GM23338 (cell line): ENCODE data around the gene BMP10. TPM values are rescaled to one million over a fixed set of nuclear protein-coding genes. Genes with fewer than 3 reads are reported as not detected.

Source experiments
- ATAC-seq: fragments of 200-7000 bp; cut with Tn5 transposase; 3 replicates; pipeline ENCODE4 v1.9.1; 2020
- DNase-seq: peaks from one replicate; pipeline ENCODE4 v3.0.0-alpha.2; 2015; ENCODE audit warnings: low spot score
- H2AFZ ChIP-seq: fragments of 200-600 bp; sonication (generic); 2 replicates; pipeline ENCODE4 v1.8.0; 2016; ENCODE audit warnings: antibody characterized with exemption, mild to moderate bottlenecking, moderate library complexity
- H3F3A ChIP-seq: fragments of 200-600 bp; sonication (generic); replicated peaks from 2 replicates; pipeline ENCODE4 v1.8.0; 2017; ENCODE audit warnings: antibody characterized with exemption, mixed run types, low read depth
- H3K27ac ChIP-seq: fragments of 200-600 bp; sonication (generic); 2 replicates; pipeline ENCODE4 v1.6.1; 2016; ENCODE audit warnings: low read depth
- H3K27me3 ChIP-seq: fragments of 200-600 bp; sonication (generic); 2 replicates; pipeline ENCODE4 v1.8.0; 2016; ENCODE audit warnings: mild to moderate bottlenecking, mixed run types, moderate library complexity; ENCODE audit not compliant: insufficient read depth
- H3K36me3 ChIP-seq: fragments of 200-600 bp; sonication (generic); 2 replicates; pipeline ENCODE4 v1.8.0; 2016; ENCODE audit warnings: mild to moderate bottlenecking; ENCODE audit not compliant: insufficient read depth
- H3K4me1 ChIP-seq: fragments of 200-600 bp; sonication (generic); 2 replicates; pipeline ENCODE4 v1.8.0; 2016; ENCODE audit warnings: mild to moderate bottlenecking, moderate library complexity; ENCODE audit not compliant: insufficient read depth
- H3K4me2 ChIP-seq: fragments of 200-600 bp; sonication (generic); 2 replicates; pipeline ENCODE4 v1.7.1; 2017; ENCODE audit warnings: mixed run types
- H3K4me3 ChIP-seq: fragments of 200-600 bp; sonication (generic); 2 replicates; pipeline ENCODE4 v1.6.1; 2016; ENCODE audit warnings: mixed run types
- H3K79me2 ChIP-seq: fragments of 200-600 bp; sonication (generic); replicated peaks from 2 replicates; pipeline ENCODE4 v1.8.0; 2017; ENCODE audit warnings: mild to moderate bottlenecking; ENCODE audit not compliant: insufficient read depth
- H3K9me2 ChIP-seq: fragments of 200-600 bp; sonication (generic); 2 replicates; pipeline ENCODE4 v1.8.0; 2017; ENCODE audit not compliant: insufficient read depth
- H4K20me1 ChIP-seq: fragments of 200-600 bp; sonication (generic); replicated peaks from 2 replicates; pipeline ENCODE4 v1.8.0; 2017; ENCODE audit warnings: mild to moderate bottlenecking; ENCODE audit not compliant: insufficient read depth
- H3K27ac Mint-ChIP-seq: 2 replicates; pipeline ENCODE4 v1.8.0; 2020; ENCODE audit warnings: inconsistent platforms, mild to moderate bottlenecking, moderate library complexity, mixed read lengths
- H3K27me3 Mint-ChIP-seq: 3 replicates; pipeline ENCODE4 v1.8.0; 2022; ENCODE audit warnings: low read depth, mild to moderate bottlenecking, moderate library complexity, mixed read lengths, inconsistent platforms; ENCODE audit not compliant: insufficient read depth, poor library complexity
- H3K36me3 Mint-ChIP-seq: 3 replicates; pipeline ENCODE4 v1.8.0; 2021; ENCODE audit warnings: low read depth, mild to moderate bottlenecking, inconsistent platforms, moderate library complexity, mixed read lengths
- H3K4me1 Mint-ChIP-seq: 3 replicates; pipeline ENCODE4 v1.8.0; 2020; ENCODE audit warnings: mild to moderate bottlenecking, inconsistent platforms, mixed read lengths
- H3K4me3 Mint-ChIP-seq: 3 replicates; pipeline ENCODE4 v1.8.0; 2021; ENCODE audit warnings: moderate library complexity, mild to moderate bottlenecking, inconsistent platforms, mixed read lengths
- H3K9me3 Mint-ChIP-seq: 3 replicates; pipeline ENCODE4 v1.8.0; 2020; ENCODE audit warnings: moderate library complexity, mild to moderate bottlenecking, inconsistent platforms, mixed read lengths
- CREB1 ChIP-seq: fragments of 250-450 bp; sonication (Bioruptor Pico); IDR thresholded peaks from 2 replicates; pipeline ENCODE4 v1.5.0; 2020; ENCODE audit warnings: low read depth, mild to moderate bottlenecking, moderate library complexity
- EZH2phosphoT487 ChIP-seq: fragments of 200-600 bp; sonication (generic); IDR thresholded peaks from one replicate; pipeline ENCODE4 v1.8.1; 2018; ENCODE audit warnings: antibody characterized with exemption; ENCODE audit not compliant: unreplicated experiment
- JUNB ChIP-seq: IDR thresholded peaks from one replicate; pipeline ENCODE4 v1.6.1; 2016; ENCODE audit warnings: antibody characterized with exemption; ENCODE audit not compliant: unreplicated experiment
- NANOG ChIP-seq: IDR thresholded peaks from 2 replicates; pipeline ENCODE4 v1.6.1; 2016; ENCODE audit warnings: antibody characterized with exemption, borderline replicate concordance
- STAT1 ChIP-seq: IDR thresholded peaks from one replicate; pipeline ENCODE4 v1.6.1; 2016; ENCODE audit warnings: antibody characterized with exemption; ENCODE audit not compliant: unreplicated experiment
- ZNF331 ChIP-seq: fragments of 250-450 bp; sonication (Bioruptor Pico); IDR thresholded peaks from 2 replicates; pipeline ENCODE4 v1.5.0; 2020; ENCODE audit warnings: low read depth, mild to moderate bottlenecking, moderate library complexity
- polyA plus RNA-seq: library from polyadenylated mRNA; unstranded; fragments of >200 nt; fragmentation: Nextera tagmentation; extraction: Ambion mirVana; gene quantifications from 2 replicates; pipeline ENCODE4 v1.2.1, GENCODE V29; 2016
- total RNA-seq: library from RNA; depleted of rRNA; stranded (reverse); fragments of >200 nt; shearing (Covaris generic); gene quantifications from 2 replicates; pipeline ENCODE4 v1.2.3, GENCODE V29; 2014
- TF ChIP-seq, protein P1 (sequence below): fragments of 250-450 bp; sonication (Bioruptor Pico); IDR thresholded peaks from 2 replicates; pipeline ENCODE4 v1.5.0; 2020; ENCODE audit warnings: mild to moderate bottlenecking, moderate library complexity
- TF ChIP-seq, protein P2 (sequence below): IDR thresholded peaks from 2 replicates; pipeline ENCODE4 v1.6.1; 2016; ENCODE audit warnings: antibody characterized with exemption

Gene BMP10
- total and polyA plus RNA-seq, 2 experiments from 2014 or later = not detected

GRCh38 chr2:68906716-68907115 lies 35.5 kb upstream of the BMP10 start (continued):
- TF ChIP-seq, protein P1, sequence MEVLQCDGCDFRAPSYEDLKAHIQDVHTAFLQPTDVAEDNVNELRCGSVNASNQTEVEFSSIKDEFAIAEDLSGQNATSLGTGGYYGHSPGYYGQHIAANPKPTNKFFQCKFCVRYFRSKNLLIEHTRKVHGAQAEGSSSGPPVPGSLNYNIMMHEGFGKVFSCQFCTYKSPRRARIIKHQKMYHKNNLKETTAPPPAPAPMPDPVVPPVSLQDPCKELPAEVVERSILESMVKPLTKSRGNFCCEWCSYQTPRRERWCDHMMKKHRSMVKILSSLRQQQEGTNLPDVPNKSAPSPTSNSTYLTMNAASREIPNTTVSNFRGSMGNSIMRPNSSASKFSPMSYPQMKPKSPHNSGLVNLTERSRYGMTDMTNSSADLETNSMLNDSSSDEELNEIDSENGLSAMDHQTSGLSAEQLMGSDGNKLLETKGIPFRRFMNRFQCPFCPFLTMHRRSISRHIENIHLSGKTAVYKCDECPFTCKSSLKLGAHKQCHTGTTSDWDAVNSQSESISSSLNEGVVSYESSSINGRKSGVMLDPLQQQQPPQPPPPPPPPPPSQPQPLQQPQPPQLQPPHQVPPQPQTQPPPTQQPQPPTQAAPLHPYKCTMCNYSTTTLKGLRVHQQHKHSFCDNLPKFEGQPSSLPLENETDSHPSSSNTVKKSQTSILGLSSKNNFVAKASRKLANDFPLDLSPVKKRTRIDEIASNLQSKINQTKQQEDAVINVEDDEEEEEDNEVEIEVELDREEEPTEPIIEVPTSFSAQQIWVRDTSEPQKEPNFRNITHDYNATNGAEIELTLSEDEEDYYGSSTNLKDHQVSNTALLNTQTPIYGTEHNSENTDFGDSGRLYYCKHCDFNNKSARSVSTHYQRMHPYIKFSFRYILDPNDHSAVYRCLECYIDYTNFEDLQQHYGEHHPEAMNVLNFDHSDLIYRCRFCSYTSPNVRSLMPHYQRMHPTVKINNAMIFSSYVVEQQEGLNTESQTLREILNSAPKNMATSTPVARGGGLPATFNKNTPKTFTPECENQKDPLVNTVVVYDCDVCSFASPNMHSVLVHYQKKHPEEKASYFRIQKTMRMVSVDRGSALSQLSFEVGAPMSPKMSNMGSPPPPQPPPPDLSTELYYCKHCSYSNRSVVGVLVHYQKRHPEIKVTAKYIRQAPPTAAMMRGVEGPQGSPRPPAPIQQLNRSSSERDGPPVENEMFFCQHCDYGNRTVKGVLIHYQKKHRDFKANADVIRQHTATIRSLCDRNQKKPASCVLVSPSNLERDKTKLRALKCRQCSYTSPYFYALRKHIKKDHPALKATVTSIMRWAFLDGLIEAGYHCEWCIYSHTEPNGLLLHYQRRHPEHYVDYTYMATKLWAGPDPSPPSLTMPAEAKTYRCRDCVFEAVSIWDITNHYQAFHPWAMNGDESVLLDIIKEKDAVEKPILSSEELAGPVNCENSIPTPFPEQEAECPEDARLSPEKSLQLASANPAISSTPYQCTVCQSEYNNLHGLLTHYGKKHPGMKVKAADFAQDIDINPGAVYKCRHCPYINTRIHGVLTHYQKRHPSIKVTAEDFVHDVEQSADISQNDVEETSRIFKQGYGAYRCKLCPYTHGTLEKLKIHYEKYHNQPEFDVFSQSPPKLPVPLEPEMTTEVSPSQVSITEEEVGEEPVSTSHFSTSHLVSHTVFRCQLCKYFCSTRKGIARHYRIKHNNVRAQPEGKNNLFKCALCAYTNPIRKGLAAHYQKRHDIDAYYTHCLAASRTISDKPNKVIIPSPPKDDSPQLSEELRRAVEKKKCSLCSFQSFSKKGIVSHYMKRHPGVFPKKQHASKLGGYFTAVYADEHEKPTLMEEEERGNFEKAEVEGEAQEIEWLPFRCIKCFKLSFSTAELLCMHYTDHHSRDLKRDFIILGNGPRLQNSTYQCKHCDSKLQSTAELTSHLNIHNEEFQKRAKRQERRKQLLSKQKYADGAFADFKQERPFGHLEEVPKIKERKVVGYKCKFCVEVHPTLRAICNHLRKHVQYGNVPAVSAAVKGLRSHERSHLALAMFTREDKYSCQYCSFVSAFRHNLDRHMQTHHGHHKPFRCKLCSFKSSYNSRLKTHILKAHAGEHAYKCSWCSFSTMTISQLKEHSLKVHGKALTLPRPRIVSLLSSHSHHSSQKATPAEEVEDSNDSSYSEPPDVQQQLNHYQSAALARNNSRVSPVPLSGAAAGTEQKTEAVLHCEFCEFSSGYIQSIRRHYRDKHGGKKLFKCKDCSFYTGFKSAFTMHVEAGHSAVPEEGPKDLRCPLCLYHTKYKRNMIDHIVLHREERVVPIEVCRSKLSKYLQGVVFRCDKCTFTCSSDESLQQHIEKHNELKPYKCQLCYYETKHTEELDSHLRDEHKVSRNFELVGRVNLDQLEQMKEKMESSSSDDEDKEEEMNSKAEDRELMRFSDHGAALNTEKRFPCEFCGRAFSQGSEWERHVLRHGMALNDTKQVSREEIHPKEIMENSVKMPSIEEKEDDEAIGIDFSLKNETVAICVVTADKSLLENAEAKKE = no peak
- TF ChIP-seq STAT1 = no peak
- no peak for TF ChIP-seq JUNB
- TF ChIP-seq EZH2phosphoT487 = no peak
- no peak for TF ChIP-seq CREB1
- TF ChIP-seq NANOG = no peak

DNA sequence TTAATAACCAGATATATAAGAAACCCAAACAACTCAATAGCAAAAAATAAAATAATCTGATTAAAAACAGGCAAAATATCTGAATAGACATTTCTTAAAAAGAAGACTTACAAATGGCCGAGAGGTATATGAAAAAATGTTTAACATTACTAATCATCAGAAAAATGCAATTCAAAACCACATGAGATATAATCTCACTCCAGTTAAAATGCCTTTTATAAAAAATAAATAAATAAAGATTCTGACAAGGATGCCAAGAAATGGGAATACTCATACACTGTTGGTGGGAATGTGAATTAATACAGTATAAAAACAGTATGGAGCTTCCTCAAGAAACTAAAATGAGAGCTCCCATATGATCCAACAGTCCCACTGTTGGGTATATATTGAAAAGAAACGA lies 33.9 kb upstream of the BMP10 start:
- H3K4me1 Mint-ChIP-seq = peaks cover 12% of the 10 kb centered on the region; the same call in 2 of the 3 replicates
- ATAC-seq = no peak
- Histone ChIP-seq H3K4me3 (no peak overlapping the region), H3K27me3 (no peaks in the 10 kb centered on the region), H3K4me1 (no peaks in the 10 kb centered on the region; the same call in 1 of the 2 replicates), H3K36me3 (no peaks in the 10 kb centered on the region), H3K27ac (no peak overlapping the region), H4K20me1 (no peaks in the 10 kb centered on the region), H3K9me2 (peaks cover 8% of the 10 kb centered on the region; the same call in 1 of the 2 replicates), H3F3A (no peaks in the 10 kb centered on the region), H3K79me2 (no peaks in the 10 kb centered on the region), H2AFZ (no peak overlapping the region), H3K4me2 (no peak overlapping the region)
- no peak overlapping the region for H3K27ac Mint-ChIP-seq
- peaks cover 7% of the 10 kb centered on the region; the same call in 2 of the 3 replicates for H3K36me3 Mint-ChIP-seq
- peaks cover 12% of the 10 kb centered on the region for H3K9me3 Mint-ChIP-seq
- H3K27me3 Mint-ChIP-seq = peaks cover 1% of the 10 kb centered on the region
- no peak for DNase-seq
- TF ChIP-seq CREB1 = no peak
- TF ChIP-seq, protein P1 = no peak
- no peak for TF ChIP-seq STAT1
- no peak for TF ChIP-seq EZH2phosphoT487
- no peak for TF ChIP-seq JUNB
- TF ChIP-seq, protein P2, sequence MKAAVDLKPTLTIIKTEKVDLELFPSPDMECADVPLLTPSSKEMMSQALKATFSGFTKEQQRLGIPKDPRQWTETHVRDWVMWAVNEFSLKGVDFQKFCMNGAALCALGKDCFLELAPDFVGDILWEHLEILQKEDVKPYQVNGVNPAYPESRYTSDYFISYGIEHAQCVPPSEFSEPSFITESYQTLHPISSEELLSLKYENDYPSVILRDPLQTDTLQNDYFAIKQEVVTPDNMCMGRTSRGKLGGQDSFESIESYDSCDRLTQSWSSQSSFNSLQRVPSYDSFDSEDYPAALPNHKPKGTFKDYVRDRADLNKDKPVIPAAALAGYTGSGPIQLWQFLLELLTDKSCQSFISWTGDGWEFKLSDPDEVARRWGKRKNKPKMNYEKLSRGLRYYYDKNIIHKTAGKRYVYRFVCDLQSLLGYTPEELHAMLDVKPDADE = no peak
- TF ChIP-seq ZNF331 (CRISPR knock-in tag) = no peak
- H3K4me3 Mint-ChIP-seq = no peak overlapping the region
